ENCODE measurements around the gene SMIM10L1.

The SMIM10L1 gene

DNA sequence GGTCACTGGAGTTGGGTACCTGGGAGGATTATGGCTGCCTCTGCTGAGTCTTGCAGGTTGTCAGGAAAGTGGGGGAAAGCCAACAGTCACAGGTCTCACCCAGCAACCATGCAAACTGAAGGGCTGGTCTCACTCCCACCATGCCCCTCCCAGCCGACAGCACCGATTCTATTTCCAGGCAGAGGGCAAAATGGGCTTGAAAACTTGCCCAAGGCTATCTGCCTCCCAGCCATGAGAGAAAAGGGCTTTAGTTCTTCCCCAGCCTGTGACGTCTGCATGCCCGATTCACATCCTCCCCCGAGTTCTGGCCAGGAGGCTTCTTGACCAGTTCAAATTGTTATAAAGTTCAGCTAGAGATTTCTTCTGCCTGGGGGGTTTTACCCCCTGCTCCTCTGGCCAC, 26.7 kb upstream of the SMIM10L1 start:
- Histone ChIP-seq H3K9ac (ENCODE audit: low read length) (no peak overlapping the region), H3K4me1 (ENCODE audit: low read length) (no peaks in the 10 kb centered on the region), H4K20me1 (ENCODE audit: insufficient read depth, low read length) (peaks cover 12% of the 10 kb centered on the region), H3K36me3 (replicated peaks; ENCODE audit: low read depth, low read length) (peaks cover 14% of the 10 kb centered on the region), H3K4me2 (ENCODE audit: low read length) (no peak overlapping the region), H3K27ac (ENCODE audit: low read length) (no peak overlapping the region), H3K27me3 (ENCODE audit: low read depth, low read length) (no peaks in the 10 kb centered on the region), H3K9me3 (ENCODE audit: insufficient read depth, low read length) (no peaks in the 10 kb centered on the region), H3K4me3 (ENCODE audit: low read length) (no peak overlapping the region), H3K79me2 (ENCODE audit: low read length) (peaks cover 47% of the 10 kb centered on the region), H2AFZ (ENCODE audit: low read depth, low read length) (no peak overlapping the region)
- TF ChIP-seq, protein P1, sequence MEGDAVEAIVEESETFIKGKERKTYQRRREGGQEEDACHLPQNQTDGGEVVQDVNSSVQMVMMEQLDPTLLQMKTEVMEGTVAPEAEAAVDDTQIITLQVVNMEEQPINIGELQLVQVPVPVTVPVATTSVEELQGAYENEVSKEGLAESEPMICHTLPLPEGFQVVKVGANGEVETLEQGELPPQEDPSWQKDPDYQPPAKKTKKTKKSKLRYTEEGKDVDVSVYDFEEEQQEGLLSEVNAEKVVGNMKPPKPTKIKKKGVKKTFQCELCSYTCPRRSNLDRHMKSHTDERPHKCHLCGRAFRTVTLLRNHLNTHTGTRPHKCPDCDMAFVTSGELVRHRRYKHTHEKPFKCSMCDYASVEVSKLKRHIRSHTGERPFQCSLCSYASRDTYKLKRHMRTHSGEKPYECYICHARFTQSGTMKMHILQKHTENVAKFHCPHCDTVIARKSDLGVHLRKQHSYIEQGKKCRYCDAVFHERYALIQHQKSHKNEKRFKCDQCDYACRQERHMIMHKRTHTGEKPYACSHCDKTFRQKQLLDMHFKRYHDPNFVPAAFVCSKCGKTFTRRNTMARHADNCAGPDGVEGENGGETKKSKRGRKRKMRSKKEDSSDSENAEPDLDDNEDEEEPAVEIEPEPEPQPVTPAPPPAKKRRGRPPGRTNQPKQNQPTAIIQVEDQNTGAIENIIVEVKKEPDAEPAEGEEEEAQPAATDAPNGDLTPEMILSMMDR (IDR thresholded peaks at IDR 0.05; ENCODE audit: low read depth, low read length): no peak
- TF ChIP-seq EZH2phosphoT487 (IDR thresholded peaks at IDR 0.05; ENCODE audit: low read depth): no peak

DNA sequence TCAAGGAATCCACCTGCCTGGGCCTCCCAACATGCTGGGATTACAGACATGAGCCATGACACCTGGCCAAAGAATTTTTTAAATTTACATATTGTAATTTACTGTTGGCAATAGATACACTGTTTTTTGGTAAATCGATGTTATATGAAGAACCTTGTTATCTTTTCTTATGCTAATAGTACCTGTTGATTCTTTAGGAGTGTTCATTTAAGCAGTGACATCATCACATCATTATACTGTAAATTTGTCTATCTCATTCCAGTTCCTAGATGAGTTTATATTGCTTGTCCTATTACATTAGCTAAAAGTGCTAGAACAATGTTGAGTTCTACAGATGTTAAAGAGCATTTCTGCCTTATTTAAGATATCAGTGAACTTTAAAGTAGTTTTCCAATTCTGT, 23.6 kb upstream of the SMIM10L1 start:
- Histone ChIP-seq H3K9ac (ENCODE audit: low read length) (no peak overlapping the region), H3K4me3 (ENCODE audit: low read length) (no peak overlapping the region), H3K27me3 (ENCODE audit: low read depth, low read length) (no peaks in the 10 kb centered on the region), H3K9me3 (ENCODE audit: insufficient read depth, low read length) (no peaks in the 10 kb centered on the region), H3K36me3 (replicated peaks; ENCODE audit: low read depth, low read length) (peaks cover 9% of the 10 kb centered on the region), H4K20me1 (ENCODE audit: insufficient read depth, low read length) (peaks cover 15% of the 10 kb centered on the region), H3K4me2 (ENCODE audit: low read length) (no peak overlapping the region), H3K79me2 (ENCODE audit: low read length) (peaks cover 37% of the 10 kb centered on the region), H3K27ac (ENCODE audit: low read length) (no peak overlapping the region), H2AFZ (ENCODE audit: low read depth, low read length) (no peak overlapping the region), H3K4me1 (ENCODE audit: low read length) (no peaks in the 10 kb centered on the region)
- TF ChIP-seq, protein P1 (IDR thresholded peaks at IDR 0.05; ENCODE audit: low read depth, low read length): no peak
- TF ChIP-seq EZH2phosphoT487 (IDR thresholded peaks at IDR 0.05; ENCODE audit: low read depth): no peak

DNA sequence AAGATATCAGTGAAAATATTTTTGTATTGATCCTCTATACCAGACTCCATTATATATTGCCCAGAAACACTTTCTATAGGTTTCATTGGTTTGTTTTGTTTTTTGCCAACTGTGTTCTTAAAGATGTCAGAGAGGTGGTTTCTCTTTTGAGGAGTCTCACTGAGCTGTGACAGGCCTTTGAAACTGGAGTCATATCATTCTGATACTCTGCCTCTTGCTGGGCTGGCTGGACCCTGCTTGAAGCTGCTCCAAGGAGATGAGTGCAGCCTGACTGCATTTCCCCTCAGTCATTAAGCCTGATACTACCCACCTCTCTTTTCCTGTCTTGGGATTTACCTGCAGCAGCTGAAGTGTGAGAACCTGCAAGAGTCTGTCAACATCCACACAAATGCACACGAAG, 20.2 kb upstream of the SMIM10L1 start:
- H3K27ac ChIP-seq (ENCODE audit: low read length): no peak overlapping the region
- H2AFZ ChIP-seq (ENCODE audit: low read depth, low read length): no peak overlapping the region
- no peak overlapping the region for H3K9ac ChIP-seq (ENCODE audit: low read length)
- peaks cover 21% of the 10 kb centered on the region for H3K36me3 ChIP-seq (replicated peaks; ENCODE audit: low read depth, low read length)
- peaks cover 42% of the 10 kb centered on the region for H3K79me2 ChIP-seq (ENCODE audit: low read length)
- no peak overlapping the region for H3K4me3 ChIP-seq (ENCODE audit: low read length)
- no peak overlapping the region for H3K4me2 ChIP-seq (ENCODE audit: low read length)
- TF ChIP-seq, protein P1 (IDR thresholded peaks at IDR 0.05; ENCODE audit: low read depth, low read length): no peak
- no peak for TF ChIP-seq EZH2phosphoT487 (IDR thresholded peaks at IDR 0.05; ENCODE audit: low read depth)
- H3K27me3 ChIP-seq (ENCODE audit: low read depth, low read length): no peaks in the 10 kb centered on the region
- H3K9me3 ChIP-seq (ENCODE audit: insufficient read depth, low read length): no peaks in the 10 kb centered on the region
- H3K4me1 ChIP-seq (ENCODE audit: low read length): no peaks in the 10 kb centered on the region
- H4K20me1 ChIP-seq (ENCODE audit: insufficient read depth, low read length): peaks cover 9% of the 10 kb centered on the region; the same call in 1 of the 2 replicates

DNA sequence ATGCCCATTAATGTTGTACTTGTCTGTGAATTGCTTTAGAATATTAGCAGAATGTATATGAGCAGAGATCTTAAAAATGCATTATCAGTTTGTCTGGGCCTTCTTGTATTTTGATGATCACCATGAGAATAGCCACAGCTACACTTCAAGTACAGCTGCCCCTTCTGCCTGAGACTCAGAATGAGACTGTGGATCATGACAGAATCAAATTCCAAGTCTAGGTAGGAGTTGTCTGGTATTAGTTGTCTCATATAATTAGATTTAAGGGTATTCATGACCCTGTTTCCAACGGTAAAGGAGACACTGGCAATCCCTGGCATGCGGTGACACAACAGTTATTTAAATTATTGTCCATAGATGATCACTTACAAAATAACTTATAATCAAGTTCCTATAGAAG, 18.3 kb upstream of the SMIM10L1 start:
- Histone ChIP-seq H3K4me2 (ENCODE audit: low read length) (no peak overlapping the region), H3K9me3 (ENCODE audit: insufficient read depth, low read length) (no peaks in the 10 kb centered on the region), H3K4me3 (ENCODE audit: low read length) (no peak overlapping the region), H3K79me2 (ENCODE audit: low read length) (peaks cover 58% of the 10 kb centered on the region), H3K36me3 (replicated peaks; ENCODE audit: low read depth, low read length) (peaks cover 35% of the 10 kb centered on the region), H3K9ac (ENCODE audit: low read length) (no peak overlapping the region), H4K20me1 (ENCODE audit: insufficient read depth, low read length) (peaks cover 9% of the 10 kb centered on the region; the same call in 1 of the 2 replicates), H3K27ac (ENCODE audit: low read length) (no peak overlapping the region), H3K4me1 (ENCODE audit: low read length) (no peaks in the 10 kb centered on the region), H2AFZ (ENCODE audit: low read depth, low read length) (no peak overlapping the region), H3K27me3 (ENCODE audit: low read depth, low read length) (no peaks in the 10 kb centered on the region)
- no peak for TF ChIP-seq EZH2phosphoT487 (IDR thresholded peaks at IDR 0.05; ENCODE audit: low read depth)
- TF ChIP-seq, protein P1 (IDR thresholded peaks at IDR 0.05; ENCODE audit: low read depth, low read length): no peak
